HL-60 (cell line): ENCODE results near the gene TMOD3.

Experiments used
- DNase-seq, 2 experiments: peaks; one replicate each; pipeline ENCODE4 v3.0.0-alpha.2; 2010 to 2020; ENCODE audit warnings: low read depth in 1 of 2, low spot score in 1 of 2
- H3K27ac ChIP-seq: fragments of 250-450 bp; sonication (Bioruptor Pico); replicated peaks from 2 replicates; pipeline ENCODE4 v1.5.1; 2020; ENCODE audit warnings: mild to moderate bottlenecking, moderate library complexity
- H3K27me3 ChIP-seq: fragments of 250-450 bp; sonication (Bioruptor Pico); 2 replicates; pipeline ENCODE4 v1.5.1; 2021; ENCODE audit warnings: mild to moderate bottlenecking, moderate library complexity; ENCODE audit not compliant: insufficient read depth, poor library complexity, severe bottlenecking
- H3K4me3 ChIP-seq: replicated peaks from 2 replicates; pipeline ENCODE4 v1.5.1; 2011; ENCODE audit warnings: mild to moderate bottlenecking, control low read depth, low read length; ENCODE audit not compliant: insufficient read depth
- CTCF ChIP-seq: IDR thresholded peaks from one replicate; pipeline ENCODE4 v1.5.1; 2011; ENCODE audit warnings: low read length, control low read depth, inconsistent platforms; ENCODE audit not compliant: insufficient read depth
- GABPA ChIP-seq: IDR thresholded peaks from 2 replicates; pipeline ENCODE4 v1.6.1; 2012; ENCODE audit warnings: low read depth
- POLR2AphosphoS5 ChIP-seq: IDR thresholded peaks from 2 replicates; pipeline ENCODE4 v1.6.1; 2012; ENCODE audit warnings: low read depth
- REST ChIP-seq: IDR thresholded peaks from 2 replicates; pipeline ENCODE4 v1.6.1; 2012; ENCODE audit warnings: low read depth; ENCODE audit not compliant: insufficient replicate concordance
- SPI1 ChIP-seq: IDR thresholded peaks from 2 replicates; pipeline ENCODE4 v1.6.1; 2012; ENCODE audit warnings: low read depth, mild to moderate bottlenecking, borderline replicate concordance

The TMOD3 gene

GRCh38 chr15:51932161-51932560, 102.7 kb downstream of the TMOD3 start:
- DNase-seq = no peak
- H3K27me3 ChIP-seq = no peaks in the 10 kb centered on the region
- H3K27ac ChIP-seq = no peak overlapping the region
- TF ChIP-seq POLR2AphosphoS5 (no peak), GABPA (no peak), CTCF (no peak), SPI1 (no peak), REST (no peak)
- no peak overlapping the region for H3K4me3 ChIP-seq

GRCh38 chr15:51935466-51936104, 106.1 kb downstream of the TMOD3 start:
- no peak for DNase-seq
- no peaks in the 10 kb centered on the region for H3K27me3 ChIP-seq
- H3K27ac ChIP-seq = no peak overlapping the region
- TF ChIP-seq SPI1 = peak; percentile 51; the same call in 1 of the 2 replicates
- TF ChIP-seq GABPA = no peak
- no peak overlapping the region for H3K4me3 ChIP-seq

- no peak overlapping the region for H3K4me3 ChIP-seq
- no peak overlapping the region for H3K27ac ChIP-seq
- no peak for TF ChIP-seq POLR2AphosphoS5
- TF ChIP-seq CTCF = no peak
- H3K27me3 ChIP-seq = no peaks in the 10 kb centered on the region
- no peak for DNase-seq
Measured at GRCh38 chr15:51936105-51936478, 106.6 kb downstream of the TMOD3 start.

- Histone ChIP-seq H3K27ac (no peak overlapping the region), H3K27me3 (no peaks in the 10 kb centered on the region), H3K4me3 (no peak overlapping the region)
- DNase-seq = no peak
- TF ChIP-seq POLR2AphosphoS5 (no peak), GABPA (no peak)
Measured at GRCh38 chr15:51938286-51938685, 108.8 kb downstream of the TMOD3 start.

GRCh38 chr15:51939216-51939615, 109.8 kb downstream of the TMOD3 start:
- DNase-seq = no peak
- TF ChIP-seq REST (no peak), GABPA (no peak), CTCF (no peak), POLR2AphosphoS5 (no peak), SPI1 (no peak)
- no peak overlapping the region for H3K27ac ChIP-seq
- no peaks in the 10 kb centered on the region for H3K27me3 ChIP-seq
- no peak overlapping the region for H3K4me3 ChIP-seq
